ENCODE data around the gene B3GLCT.
"Not testable (repeated sequence)": the region's sequence is repeated elsewhere in the genome, so short reads cannot be mapped to it uniquely, and the experiment has no call there.

Gene B3GLCT

DNA sequence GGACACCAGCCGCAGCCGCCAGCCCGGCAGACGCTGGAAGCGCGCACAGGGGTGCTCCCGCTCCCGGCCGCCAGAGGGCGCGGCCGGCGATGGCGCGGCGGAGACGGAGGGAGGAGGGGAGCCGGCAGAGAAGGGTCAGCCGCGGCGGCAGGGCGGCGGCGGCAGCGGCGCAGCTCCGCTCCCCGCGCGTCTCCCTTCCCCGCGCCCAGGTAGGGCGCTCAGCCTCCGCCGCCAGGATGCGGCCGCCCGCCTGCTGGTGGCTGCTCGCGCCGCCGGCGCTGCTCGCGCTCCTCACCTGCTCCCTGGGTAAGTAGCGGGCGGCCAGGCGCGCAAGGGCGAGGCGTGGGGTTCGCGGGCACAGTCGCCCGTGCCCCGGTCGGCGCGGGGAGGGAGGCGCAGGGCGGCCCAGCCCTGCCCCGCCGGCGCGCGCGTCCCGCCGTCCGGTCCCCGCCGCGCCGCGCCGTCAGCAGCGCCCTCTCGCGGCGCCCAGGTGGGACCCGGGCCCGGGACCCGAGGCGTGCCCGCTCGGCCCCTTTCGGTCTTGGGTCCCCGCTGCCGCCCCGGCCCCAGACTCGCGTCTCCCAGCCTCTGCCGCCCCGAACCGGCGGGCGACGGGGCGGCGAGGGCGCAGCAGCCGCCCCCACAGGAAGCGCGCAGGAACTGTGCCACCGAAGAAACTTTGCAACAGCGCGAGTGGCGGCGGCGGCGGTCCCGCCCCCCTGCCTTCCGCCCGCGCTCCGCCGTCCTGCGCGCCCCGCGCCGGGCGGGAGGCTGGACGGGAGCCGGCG is at the start of gene B3GLCT:
Gene B3GLCT (plus strand): TSS at position 127 of the 788 bp plus-strand sequence. CDS start 110 bp downstream, at position 237.
- DNase-seq (ENCODE audit: low read depth) = peak; percentile 41

DNA sequence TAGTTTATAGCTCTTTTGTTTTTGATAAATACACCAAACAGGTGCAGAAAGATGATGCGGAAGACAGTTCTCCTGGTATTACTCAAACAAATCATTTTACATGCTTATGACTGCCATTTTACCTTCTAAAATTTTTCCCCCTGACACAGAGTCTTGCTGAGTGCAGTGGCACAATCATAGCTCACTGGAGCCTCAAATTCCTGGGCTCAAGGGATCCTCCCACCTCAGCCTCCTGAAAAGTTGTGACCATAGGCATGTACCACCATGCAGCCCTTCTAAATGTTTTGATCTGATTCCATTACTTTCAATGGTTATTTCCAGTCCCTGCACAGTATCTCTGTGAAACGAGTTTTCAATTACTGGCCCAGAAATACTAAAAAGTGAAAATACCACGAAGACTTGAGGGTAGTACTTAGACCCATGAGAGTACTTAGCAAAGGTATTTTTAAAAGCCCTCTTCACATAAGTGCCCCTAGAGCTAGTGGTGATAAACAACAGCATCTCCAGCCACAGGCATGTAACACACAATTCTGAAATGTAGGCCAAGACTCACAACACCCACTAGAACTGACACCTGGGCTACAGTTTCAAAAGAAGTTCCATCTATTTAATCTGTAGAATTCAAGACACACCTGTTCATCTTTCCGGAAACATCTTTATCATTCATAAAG is 49.3 kb upstream of the B3GLCT start:
- DNase-seq (ENCODE audit: low read depth) = no peak

DNA sequence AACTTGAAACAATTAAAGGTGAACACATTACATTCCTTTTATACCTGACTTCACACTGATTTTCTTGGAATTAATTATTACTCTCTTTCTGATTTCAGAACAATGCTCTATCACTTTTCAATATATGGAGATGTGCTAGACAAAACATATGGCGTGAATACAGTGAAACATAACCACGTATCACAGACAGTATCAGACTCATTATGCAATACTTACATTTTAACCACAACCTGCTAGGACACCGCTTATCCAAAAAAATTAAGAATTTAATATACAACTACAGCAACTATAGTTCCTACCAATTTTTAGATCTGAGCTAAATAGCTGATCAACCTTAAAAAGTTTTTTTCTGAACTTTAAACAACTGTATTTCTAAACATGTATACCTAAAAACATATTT is 47.9 kb upstream of the B3GLCT start:
- DNase-seq (ENCODE audit: low read depth) = no peak

DNA sequence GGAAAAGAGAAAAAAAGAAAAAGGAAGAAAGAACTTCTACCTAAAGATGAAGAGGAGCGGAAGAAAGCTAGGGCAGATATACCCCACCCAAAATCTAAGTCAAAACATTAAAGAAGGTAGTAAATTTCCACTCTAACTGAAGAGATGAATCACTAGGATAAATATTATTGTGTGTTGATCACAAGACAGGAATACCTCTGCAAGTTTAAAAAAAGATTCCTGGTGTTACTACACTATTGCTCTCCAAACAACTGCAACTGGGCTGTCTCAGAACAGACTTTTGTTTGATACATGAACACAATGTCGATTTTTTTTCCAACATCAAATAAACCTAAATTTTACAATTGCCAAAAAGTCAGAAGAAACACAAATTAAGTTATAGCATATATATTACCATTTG is 44.8 kb upstream of the B3GLCT start:
- no peak for DNase-seq (ENCODE audit: low read depth)

DNA sequence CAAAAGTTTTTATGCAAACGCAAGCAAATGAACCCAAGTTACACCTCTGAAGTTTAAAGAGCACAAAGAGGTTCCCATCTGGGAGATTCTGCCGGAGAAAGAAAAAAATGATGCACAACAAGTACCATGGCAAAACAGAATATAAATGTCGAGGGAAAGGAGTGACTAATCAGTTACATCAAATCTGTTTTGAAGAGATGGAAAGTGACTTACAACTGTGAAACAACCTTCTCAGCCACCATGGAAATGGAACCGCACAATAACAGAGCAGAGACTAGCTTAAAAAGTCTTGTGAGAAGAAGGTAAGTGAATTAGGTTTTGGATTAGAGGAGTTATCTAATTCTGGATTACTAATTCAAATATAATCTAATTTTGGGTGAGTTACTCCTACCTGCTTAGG is 40.5 kb upstream of the B3GLCT start:
- DNase-seq (ENCODE audit: low read depth) = no peak

DNA sequence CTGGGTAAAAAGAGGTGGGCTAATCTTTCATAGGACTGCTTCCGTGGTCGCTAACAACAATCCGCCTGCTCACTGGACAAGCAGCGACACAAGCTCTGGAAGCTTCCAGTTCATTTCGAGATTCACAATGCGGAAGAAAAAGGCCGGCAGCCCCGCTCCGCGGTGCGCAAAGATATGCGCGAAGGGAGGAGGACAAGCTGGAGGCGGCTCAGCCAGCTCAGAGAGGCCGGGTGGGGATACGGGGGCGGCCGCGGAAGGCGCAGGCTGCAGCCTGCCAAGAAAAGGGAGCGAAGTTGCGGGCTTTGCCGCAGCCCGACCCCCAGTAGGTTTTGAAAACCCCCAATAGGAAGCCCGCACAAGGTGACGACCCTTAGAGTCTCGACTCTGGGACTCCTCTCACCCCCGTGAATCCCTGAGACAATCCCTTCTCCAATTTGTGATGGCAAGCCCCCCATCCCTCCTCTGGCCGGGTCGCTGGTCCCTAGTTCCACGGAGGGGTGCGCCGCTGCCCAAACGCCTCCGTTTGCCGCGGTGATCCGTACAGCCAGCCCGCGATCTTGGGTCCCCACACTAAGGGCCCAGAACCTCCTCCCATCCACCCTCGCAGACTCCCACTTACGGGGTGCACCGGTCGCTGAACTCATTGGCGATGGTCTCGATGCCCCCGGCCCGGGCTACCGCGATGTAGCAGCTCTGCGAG is 38.8 kb upstream of the B3GLCT start:
- DNase-seq (ENCODE audit: low read depth) = peak; percentile 28

DNA sequence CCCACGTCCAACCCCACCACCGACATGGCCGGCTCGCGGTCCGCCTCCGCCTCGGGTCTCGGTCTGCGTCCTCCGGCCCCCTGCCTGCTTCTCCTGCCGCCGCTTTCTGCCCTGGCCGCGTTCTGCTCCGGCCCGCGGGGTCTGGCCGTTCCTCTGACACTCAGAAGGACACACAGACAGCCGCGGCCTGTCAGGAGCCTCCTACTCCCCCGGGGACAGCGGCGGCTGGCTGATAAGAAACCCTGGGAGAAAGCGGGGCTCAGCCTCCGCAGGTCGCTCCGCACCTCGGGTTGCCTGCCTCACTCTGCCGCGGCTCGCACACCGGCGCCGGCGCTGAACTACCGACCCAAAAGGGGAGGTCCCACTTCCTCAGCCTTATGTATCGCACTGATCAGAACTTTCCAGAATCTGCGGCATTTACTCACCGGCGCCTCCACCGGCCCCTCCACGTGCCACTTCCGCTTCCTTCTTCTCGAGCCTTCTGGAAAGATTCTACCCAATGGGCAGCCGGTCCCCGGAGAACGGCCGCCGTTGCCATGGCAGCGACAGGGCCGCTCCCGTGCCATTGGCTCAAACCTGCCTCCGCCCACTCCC is 38.1 kb upstream of the B3GLCT start, which contains the start of gene HSPH1:
Gene HSPH1 (minus strand): TSS at position 348 of the 594 bp plus-strand sequence. CDS start 322 bp downstream, at position 26.
- DNase-seq (ENCODE audit: low read depth) = peak; percentile 97

DNA sequence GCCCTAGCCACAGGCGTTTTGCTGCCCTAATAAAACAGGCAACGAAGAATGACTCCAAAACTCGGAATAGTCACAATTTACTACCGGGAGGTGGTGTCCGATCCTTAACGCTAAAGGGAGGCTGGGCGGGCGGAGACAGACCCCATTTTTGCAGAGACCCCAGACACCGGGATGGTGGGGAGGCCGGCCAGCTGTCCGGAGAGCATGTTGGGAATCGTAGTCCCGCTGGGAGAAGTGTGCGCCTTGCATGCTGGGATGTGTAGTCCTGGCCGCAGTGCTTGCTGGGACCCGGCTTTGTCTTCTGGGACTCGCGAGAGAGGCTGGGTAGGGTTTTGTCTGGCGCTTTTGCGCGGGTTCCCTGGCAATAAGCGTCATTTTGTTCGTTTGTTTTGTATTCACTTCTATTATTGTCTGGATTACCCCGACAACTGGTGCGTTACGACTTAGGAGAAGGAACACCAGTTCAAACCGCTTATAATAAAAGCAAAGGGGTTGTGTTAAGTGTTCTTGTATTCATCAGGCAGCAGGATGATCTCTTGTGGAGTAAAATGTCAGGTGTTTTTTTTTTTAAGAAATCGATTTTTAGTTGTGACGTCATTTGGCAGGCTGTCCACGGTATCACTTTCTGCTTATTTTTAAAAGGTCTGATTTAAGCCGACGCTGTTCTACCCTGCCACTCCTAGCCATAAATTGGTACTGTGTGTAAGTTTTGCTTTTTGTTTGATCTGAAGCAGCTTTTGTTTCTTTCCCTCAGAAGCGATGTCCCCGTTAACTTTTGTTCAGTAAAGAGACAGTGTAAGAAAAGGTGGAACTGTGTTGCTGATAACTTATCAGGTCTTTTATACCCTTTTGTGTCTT is 37.4 kb upstream of the B3GLCT start:
- peak; percentile 83 for DNase-seq (ENCODE audit: low read depth)

DNA sequence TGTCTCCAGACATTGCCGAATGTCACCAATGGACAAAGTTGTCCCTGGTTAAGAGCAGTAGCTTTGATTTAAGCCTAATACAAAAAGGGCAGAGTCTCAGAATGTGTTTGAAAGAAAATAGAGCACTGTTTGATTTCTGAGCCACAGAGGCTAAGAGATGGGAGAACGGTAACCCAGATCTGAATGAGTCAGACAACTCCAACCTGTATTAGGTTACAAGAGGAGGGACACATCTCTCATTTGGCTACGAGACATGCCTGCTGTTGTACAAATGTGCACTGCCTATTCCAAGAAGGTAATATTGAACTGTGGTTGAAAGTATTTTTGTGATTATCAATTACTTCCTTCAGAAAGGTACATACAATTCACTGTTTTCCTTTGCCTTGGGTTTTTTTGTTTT is 33.2 kb upstream of the B3GLCT start:
- DNase-seq (ENCODE audit: low read depth) = no peak

DNA sequence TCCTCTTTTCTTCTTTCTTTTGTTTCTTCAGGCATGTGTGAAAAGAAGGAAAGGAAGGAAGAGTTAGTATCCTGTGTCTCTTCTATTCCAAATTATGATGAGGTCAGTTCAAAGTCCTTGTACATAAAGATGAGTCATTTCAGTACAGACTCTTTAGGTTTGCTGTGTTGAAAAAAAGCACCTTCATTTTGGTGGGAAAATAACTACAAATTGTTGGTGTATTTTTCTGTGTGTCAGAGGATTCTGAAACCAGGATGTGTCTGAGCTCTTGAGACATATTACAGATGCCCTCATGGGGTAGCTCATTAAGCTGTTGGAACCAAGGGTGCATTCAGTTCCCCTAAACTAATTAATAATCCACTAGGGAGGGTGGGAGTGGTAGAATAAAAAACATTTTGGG is 32.3 kb upstream of the B3GLCT start:
- DNase-seq (ENCODE audit: low read depth) = no peak

DNA sequence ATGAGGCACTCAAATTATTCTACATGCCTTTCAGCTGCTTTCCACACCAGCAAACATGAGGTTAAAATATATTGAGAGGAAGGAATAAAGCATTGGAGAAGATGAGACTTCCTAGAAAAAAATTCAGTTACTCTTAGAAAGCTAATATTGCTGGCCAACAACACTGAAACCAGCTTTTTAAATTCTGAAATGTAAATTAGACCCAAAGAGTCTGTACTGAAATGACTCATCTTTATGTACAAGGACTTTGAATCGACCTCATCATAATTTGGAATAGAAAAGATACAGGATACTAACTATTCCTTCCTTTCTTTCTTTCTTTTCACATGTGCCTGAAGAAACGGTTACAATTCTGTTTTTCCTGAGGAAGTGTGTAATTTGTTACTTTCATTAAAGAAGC is 31.6 kb upstream of the B3GLCT start:
- no peak for DNase-seq (ENCODE audit: low read depth)

DNA sequence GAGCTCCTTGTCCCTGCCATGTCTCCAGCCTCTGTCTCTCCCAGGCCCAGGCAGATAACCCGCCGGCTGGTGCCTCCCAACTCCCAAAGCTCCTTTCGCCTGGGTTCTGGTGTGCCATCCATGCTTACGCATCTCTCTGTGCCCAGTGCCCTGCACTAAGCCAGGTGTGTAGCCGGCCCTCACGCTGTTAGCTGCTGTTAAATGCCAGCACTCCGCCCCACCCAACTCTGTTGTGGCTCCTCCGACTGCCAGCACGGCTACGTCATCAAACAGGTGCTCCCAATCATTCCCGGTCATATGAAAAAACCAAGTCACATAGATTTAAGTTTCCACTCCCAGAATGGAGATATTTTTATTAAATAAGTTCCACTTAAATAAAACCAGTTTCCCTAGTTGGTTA is 31.0 kb upstream of the B3GLCT start:
- DNase-seq (ENCODE audit: low read depth) = no peak

DNA sequence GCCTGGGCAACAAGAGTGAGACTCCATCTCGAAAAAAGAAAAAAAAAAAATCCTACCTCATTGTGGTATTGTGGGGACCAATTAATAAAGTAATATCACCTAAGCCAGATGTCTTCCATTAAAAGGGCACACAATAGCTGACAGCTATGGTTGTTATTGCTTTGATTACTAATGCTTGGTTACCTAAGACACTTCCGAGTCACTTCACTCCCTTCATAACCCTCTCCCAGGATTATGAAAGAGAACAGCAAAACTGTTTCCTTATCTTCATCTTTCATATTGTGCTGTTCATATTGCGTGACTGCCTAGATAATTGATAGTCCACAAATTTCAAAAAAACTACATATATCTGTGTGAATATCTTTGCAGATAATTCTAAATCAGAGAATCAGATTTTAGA is 27.8 kb upstream of the B3GLCT start:
- DNase-seq (ENCODE audit: low read depth) = no peak

DNA sequence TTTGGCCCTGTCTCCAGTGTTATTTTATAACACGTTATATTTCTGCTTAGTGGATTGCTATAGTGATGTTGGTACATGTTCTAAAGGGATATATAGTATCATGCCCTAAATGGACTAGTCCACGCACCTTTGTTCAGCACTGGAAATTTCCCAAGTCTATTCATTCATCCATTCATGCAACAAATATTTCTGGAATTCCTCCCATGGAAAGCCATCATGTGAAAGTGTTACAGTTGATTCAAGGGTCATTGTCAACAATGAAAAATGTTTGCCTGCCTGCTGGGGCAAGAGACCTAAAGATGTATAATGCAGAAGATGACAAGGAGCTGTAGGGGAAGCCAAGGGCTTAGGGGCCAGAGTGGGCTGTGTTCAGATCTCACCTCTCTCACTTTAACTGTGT is 27.2 kb upstream of the B3GLCT start:
- DNase-seq (ENCODE audit: low read depth) = no peak

DNA sequence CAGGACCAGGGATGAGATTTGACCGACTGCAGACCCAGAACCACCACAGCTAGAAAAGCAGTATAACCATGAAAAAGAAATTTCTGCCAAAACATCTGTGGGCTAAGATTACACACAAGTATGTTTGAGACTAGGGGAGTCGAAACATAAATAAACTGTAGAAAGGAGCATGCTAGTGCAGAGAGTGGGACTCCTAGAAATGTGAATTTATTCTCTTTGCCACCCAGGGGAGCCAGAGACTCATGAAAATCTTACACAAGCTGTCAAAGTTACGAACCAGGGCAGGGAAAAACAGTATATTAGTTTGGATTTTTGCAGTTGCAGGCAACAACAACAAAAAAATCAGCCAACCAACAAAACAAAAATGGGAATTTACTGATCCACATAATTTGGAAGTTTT is 25.8 kb upstream of the B3GLCT start:
- DNase-seq (ENCODE audit: low read depth) = no peak

DNA sequence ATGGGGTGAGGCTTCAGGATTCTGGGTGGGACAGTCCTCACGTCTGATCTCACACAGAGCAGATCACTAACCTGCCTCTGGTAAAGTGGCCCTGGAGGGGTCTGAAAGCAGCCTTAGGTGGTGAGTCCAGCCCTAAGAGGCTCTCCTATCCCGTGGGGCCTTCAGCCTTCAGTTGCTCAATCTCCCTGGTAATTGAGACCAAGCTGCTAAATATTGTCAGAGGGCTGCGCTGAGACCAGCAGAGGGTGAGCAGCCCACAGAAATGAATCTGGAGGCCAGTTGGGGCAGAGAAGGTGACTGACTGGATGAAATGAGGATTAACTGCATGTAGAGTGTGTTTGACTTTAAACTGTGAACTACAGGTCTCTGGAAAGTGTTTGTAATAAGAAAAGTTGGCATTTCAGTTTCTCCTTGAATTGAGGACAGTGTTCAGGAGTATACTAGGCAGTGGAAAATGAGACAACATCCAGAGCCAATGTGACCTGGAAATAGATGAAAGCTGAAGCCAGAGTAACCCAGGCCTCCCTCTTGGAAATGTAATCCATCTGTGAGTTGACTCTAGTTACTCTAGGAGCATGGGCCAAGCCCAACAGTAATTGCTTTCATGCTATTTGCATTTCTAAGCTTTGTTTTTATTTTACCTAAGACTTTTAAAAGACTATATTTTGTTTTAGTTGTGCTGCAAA is 23.8 kb upstream of the B3GLCT start:
- no peak for DNase-seq (ENCODE audit: low read depth)

DNA sequence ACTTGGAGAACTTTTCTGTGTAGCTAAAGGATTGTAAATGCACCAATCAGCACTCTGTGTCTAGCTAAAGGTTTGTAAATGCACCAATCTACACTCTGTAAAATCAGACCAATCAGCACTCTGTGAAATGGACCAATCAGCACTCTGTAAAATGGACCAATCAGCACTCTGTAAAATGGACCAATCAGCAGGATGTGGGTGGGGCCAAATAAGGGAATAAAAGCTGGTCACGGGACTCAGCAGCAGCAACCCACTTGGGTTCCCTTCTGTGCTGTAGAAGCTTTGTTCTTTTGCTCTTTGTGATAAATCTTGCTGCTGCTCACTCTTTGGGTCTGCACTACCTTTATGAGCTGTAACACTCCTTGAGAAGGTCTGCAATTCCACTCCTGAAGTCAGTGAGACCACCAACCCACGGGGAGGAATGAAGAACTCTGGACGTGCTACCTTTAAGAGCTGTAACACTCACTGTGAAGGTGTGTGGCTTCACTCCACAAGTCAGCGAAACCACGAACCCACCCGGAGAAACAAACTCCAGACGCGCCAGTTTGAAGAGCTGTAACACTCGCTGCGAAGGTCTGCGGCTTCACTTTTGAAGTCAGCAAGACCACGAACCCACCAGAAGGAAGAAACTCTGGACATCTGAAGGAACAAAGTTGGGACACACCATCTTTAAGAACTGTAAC is 21.8 kb upstream of the B3GLCT start:
- not testable (repeated sequence) for DNase-seq (ENCODE audit: low read depth)

DNA sequence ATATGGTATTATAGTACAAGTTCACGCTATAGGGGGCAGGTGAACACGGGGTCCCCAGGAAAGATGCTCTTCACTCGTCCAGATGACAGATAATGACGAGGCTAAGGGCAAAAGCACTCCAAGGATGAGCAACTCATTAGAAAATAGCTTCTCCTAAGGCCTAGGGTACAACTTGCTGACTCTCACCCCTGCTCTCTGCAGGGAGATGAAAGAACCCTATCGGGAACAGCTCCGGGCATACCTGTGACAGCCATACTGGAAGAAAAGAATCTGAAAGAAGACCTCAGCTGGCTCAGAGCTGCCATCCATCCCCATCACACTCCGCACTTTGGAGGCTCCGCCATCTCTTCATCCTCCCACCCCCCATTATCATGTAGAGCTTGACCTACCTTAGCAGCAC is 20.5 kb upstream of the B3GLCT start:
- DNase-seq (ENCODE audit: low read depth) = no peak

DNA sequence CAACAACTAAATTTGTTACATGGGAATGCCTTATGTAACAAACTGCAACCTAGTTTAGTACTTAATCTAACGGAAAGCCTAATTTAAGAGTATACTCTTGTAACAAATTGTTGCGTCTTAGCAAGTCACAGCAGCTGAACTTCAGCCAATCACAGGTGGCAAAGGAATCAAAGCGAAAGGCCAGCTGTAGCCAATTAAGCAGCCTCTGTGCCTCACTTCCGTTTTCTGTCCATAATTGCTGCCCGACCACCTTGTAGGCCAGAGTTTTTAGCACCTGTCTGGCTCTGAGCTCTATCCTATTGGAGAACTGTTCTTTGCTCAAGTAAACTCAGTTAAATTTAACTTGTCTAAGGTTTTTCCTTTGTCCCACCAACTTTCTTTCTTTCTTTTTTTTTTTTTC is 20.0 kb upstream of the B3GLCT start:
- no peak for DNase-seq (ENCODE audit: low read depth)

DNA sequence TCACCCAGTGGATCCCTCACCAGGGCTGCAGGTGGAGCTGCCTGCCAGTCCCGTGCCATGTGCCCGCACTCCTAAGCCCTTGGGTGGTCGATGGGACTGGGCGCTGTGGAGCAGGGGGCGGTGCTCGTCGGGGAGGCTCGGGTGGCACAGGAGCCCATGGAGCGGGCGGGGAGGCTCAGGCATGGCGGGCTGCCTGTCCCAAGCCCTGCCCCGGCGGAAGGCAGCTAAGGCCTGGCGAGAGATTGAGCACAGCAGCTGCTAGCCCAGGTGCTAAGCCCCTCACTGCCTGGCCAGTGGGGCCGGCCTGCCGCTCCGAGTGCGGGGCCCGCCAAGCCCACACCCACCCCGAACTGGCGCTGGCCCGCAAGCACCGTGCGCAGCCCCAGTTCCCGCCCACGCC is 16.8 kb upstream of the B3GLCT start:
- no peak for DNase-seq (ENCODE audit: low read depth)

Data from stimulated activated CD8-positive, alpha-beta memory T cell treated with anti-CD3 and anti-CD28 coated beads, Interleukin-7, amount 100 ng/mL, for 24 hours (primary cell).